HT1080 (cell line): ENCODE measurements around the gene ESPN. TPM values are rescaled to one million over a fixed set of nuclear protein-coding genes. Genes with fewer than 3 reads are reported as not detected.
"Not testable (repeated sequence)": the region's sequence is repeated elsewhere in the genome, so short reads cannot be mapped to it uniquely, and the experiment has no call there.

ENCODE experiments used
- DNase-seq: peaks from one replicate; pipeline ENCODE4 v3.0.0-alpha.2; 2015; ENCODE audit warnings: low read depth
- polyA plus RNA-seq, 2 experiments: library from polyadenylated mRNA; depleted of rRNA; stranded (reverse); fragments of >200 nt; gene quantifications; 2 replicates each; pipeline ENCODE4 v1.2.3, GENCODE V29; 2015
- total RNA-seq: library from RNA; depleted of rRNA; stranded (reverse); fragments of >200 nt; shearing (Covaris generic); gene quantifications from 2 replicates; pipeline ENCODE4 v1.2.3, GENCODE V29; 2014; rRNA removed

ESPN gene
- not detected in 2 replicates for total RNA-seq
- 0.51 and 0.60 TPM in 2 replicates for polyA plus RNA-seq (2015; cell fraction: cytosol; rRNA removed)
- 0.16 and 0.37 TPM in 2 replicates for polyA plus RNA-seq (2015; cell fraction: nucleus; rRNA removed)

DNA sequence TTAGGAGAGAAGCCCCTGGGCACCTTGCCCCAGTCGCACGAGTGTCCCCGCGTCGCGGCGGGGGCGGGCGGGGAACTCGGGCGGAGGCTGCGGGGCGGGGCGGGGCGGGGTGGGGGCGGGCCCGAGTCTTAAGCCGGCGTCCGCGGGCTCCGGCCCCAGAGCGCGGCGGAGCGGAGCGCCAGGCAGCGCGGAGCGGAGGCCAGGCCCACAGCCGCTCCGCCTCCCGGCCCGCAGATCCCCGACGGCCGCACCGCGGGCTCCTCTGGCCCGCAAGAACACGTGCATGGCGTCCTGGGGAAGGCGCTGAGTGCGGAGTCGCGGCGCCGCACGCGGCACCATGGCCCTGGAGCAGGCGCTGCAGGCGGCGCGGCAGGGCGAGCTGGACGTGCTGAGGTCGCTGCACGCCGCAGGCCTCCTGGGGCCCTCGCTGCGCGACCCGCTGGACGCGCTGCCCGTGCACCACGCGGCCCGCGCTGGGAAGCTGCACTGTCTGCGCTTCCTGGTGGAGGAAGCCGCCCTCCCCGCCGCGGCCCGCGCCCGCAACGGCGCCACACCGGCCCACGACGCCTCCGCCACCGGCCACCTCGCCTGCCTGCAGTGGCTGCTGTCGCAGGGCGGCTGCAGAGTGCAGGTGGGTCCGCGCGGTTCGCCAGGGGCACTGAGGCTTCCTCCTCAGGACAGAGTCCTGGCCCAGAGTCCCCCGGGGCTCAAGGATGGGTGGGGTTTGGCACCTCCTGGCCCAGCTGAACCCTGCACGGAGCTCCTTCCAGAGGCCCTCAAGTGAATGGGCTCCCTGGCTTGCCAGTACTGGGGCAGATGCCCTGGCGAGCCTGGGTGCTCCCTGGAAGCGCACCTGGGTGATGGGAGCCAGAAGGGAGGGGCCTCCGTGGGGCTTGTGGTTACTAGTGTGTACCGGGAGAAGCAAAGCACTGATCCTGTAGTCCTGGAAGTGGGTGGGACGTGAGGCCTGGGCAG, at the start of gene ESPN:
TSS of gene ESPN (plus strand) at position 158 of the 975 bp plus-strand sequence. CDS start at position 338, 180 bp downstream.
- DNase-seq: no peak

DNA sequence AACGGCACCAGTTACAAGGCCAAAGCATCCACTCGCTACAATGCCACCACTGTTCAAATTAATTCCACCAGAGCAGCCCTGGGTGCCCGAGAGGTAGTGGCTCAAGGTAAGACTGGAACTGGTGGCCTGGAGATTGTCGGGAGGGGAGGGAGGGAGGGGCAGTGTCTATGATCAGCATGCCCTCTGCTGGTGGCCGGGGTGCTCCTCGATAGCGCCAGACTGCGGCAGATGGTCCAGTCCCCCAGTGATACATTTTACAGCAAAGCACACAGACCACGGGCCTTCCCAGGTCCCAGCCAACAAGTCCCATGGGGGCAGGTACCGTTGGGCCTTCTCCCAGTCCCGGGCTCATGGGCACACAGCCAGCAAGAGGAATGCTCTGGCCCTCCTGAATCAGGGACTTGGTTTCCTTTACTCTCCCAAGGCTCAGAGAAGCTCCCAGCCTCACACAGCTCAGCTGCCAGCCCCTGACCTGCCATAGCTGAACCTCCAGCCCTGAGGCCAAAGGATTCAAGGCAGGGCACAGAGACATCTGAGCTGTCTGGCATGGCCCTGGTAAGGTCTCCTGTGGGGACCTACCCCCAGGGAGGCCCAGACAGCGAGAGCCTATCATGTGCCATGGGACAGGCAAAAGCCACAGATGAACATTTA, 46.4 kb upstream of the ESPN start:
- DNase-seq: no peak

DNA sequence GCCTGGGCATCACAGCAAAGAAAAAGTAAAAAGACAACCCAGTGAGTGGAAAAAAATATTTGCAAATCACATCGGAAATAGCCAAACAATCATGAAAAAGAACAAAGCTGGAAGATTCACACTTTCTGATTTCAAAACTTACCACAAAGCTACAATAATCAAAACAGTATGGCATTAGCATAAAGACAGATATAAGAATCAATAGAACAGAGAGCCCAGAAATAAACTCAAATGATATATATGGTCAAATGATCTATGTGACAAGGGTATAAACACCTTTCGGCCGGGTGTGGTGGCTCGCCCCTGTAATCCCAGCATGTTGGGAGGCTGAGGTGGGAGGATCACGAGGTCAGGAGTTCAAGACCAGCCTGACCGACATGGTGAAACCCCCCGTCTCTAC, 44.5 kb upstream of the ESPN start:
- no peak for DNase-seq

DNA sequence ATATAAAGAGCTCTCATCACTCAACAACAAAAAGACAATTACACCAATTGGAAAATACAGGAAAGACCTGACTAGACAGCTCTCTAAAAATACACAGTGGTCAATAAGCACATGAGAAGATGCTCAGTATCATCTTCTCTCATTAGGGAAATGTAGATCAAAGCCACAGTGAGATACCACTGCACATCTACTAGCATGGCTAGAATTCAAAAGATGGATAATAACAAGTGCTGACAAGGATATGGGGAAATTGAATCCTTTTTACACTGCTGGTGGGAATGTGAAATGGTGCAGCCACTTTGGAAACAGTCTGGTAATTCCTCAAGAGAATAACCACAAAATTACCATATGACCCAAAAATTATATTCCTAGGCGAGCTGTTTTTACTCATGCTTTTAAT, 40.4 kb upstream of the ESPN start:
- DNase-seq: no peak

- DNase-seq: no peak
Measured at GRCh38 chr1:6384962-6385361, 39.6 kb upstream of the ESPN start.

DNA sequence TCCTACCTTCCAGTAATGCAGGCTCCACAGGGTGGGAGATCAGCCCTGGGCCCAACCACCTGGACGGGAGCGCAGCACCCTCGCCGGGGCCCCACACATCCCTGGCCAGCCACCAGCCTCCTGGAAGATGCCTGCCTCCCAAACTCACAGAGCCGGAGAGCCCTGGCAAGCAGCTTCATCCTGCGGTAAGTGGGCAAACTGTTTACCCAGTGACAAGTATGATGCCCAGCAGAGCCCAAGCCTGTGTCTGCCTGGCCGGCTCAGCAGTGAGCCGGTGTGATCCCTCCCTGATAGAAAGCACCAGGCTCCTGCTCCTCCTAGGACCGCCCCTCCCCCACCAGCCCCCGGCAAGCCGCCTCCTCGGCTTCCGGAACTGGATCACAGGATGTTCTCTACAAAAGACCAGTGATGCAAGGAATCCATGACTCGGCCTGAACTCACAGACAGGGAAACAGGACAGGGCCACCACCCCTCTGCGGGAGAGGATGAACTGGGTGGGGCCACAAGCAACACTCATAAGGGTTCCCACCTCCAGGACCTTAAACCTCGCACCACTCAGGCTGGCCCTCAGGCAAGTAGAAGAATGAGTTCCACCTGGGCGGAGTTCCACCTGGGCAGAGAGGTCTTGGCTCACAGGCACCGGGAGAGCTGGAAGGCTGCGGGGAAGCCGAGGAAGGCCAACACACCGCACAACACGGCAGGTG, 38.9 kb upstream of the ESPN start:
- peak; percentile 94 for DNase-seq

DNA sequence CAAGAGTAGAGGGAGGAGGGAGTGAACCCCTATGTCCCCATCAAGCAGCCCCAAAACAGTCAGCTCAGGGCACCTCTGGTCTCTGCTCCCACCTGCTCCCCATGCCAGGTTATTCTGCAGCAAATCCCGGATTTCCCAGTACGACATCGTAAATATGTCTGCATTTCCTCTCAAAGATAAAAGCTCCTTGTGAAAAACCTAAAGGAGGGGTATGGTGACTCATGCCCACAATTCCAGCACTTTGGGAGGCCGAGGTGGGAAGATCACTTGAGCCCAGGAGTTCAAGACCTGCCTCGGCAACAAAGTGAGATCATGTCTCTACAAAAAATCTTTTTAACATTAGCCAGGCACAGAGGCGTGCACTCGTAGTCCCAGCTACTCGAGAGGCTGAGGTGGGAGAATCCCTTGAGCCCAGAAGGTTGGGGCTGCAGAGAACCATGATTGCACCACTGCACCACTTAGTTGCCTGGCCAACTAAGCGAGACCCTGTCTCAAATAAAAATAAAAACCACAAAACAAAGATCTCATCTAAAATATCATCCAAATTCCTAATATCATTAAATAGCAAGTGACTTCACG, 38.1 kb upstream of the ESPN start:
- peak; percentile 86 for DNase-seq

DNA sequence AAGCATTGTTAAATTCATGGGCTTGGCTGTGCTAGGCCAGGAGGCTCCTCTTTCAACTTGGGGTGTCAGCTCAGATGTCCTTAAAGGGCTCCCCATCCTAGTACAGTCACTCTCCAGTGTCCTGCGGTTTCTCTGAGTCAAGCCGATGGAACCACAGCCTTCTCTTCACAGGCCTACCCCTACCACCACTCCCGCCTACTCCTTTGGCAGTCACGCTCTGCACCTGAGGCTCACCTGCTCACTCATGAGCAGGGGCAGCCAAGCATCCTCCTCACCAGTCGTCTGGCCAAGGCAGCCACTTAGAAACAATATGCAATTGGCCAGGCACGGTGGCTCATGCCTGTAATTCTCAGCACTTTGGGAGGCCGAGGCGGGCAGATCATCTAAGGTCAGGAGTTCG, 34.6 kb upstream of the ESPN start:
- DNase-seq: no peak

DNA sequence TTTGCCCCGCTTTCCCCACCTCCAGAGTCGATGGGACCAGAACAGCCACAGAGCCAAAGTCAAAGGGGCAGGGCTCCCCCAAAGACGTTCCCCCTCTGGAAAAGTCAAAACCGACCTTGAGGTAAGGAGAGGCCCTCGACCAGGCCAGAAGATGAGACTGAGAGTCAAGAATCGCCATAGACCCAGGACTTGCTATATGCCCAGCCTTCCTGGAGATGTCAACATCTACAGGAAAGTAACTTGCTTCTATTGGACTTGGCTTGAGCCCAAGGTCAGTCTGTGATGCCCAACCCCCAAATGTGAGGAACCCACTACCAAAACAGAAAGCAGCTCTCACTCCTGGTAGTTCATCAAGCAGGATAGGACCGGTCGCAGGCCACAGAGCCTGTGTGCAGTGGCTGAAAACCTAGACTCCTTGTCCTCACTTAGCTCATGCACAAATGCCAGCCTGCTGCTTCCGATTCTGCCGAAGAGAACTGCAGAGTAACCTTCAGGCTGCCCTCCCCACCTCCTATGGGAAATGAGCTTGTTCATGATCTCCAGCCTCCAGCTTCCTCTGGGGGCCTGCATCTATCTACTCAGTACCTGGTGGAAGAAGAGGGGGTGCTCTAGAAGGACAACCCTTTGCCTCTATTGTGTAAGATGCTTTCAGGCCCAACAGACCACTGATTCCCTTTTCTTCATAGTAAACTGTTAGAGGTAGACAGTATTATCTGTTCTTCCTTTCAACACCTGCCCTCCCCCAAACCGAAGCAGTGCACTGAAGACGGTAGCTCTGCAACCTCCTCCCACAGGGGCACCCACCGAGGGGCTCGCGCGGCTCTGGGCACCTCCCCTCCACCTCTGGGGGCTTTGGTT, 32.4 kb upstream of the ESPN start:
- no peak for DNase-seq

GRCh38 chr1:6392809-6393399, 31.7 kb upstream of the ESPN start:
- DNase-seq: no peak

DNA sequence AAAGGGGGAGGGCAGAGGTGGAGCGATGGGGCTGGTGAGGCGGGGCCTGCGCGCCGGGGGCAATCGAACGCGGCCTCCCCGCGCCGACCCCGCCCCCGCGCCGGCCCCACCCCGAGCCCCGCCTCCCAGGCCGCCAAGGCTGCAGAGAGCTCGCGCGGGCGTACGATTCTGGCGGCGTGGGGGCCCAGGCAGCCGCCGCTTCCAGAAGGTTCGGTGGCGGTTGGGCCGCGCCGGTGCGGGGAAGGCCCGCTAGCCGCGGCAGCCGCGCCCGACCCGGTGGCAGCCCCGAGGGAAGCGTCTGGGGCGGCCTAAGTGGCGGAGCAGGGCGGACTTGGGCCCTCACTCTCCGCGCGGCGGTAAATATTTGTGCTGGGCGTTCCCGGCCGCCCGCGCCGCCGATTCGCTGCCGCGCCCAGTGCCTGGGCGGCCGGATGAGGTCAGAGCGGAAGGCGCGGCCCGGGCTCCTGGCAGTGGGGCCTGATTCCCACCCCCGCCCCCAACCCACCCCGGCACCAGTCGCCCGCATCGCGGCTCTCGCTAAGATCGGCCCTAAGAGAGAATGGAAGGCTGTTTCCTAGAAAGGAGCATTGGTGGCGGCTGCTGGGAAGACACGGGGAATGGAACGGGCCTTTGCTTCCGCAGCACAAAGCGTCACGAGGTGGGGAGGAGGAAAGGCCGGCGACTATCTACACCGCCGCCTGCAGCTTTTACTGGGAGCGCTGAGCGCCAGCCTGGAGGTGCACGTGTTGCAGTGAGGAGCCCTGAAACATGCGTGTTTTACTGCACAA, 31.0 kb upstream of the ESPN start, which contains the start of gene ACOT7:
TSS of gene ACOT7 (minus strand) at position 368 of the 788 bp plus-strand sequence. CDS start 368 bp downstream, outside the sequence.
- DNase-seq: peak; percentile 89

DNA sequence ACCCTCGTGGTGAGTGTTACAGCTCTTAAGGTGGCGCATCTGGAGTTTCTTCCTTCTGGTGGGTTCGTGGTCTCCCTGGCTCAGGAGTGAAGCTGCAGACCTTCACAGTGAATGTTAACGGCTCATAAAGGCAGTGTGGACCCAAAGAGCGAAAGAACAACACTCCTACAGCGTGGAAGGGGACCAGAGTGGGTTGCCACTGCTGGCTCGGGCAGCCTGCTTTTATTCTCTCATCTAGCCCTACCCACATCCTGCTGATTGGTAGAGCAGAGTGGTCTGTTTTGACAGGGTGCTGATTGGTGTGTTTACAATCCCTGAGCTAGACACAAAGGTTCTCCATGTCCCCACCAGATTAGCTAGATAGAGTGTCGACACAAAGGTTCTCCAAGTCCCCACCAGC, 29.4 kb upstream of the ESPN start:
- DNase-seq: not testable (repeated sequence)

DNA sequence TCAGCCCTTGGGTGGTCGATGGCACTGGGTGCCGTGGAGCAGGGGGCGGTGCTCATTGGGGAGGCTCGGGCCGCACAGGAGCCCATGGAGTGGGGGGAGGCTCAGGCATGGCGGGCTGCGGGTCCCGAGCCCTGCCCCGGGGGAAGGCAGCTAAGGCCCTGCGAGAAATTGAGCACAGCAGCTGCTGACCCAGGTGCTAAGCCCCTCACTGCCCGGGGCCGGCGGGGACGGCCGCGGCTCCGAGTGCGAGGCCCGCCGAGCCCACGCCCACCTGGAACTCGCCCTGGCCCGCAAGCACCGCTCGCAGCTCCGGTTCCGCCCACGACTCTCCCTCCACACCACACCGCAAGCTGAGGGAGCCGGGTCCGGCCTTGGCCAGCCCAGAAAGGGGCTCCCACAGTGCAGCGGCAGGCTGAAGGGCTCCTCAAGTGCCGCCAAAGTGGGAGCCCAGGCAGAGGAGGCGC, 28.8 kb upstream of the ESPN start:
- not testable (repeated sequence) for DNase-seq

DNA sequence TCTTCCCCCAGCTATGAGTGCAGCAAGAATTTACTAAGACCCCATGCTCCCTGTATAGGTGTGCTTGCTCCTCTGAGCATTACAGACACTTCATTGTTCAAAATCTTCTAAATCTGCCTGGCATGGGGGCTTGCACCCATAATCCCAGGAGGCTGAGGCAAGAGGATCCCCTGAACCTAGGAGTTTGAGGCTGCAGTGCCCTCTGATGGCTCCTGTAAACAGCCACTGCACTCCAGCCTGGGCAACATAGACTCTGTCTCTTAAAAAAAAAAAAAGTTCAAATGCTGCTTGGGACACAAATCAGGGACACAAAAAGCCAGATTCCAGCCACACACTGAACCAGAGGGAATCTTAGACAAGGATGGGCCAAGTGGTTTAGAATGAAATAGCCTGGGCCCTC, 27.6 kb upstream of the ESPN start:
- DNase-seq: no peak

DNA sequence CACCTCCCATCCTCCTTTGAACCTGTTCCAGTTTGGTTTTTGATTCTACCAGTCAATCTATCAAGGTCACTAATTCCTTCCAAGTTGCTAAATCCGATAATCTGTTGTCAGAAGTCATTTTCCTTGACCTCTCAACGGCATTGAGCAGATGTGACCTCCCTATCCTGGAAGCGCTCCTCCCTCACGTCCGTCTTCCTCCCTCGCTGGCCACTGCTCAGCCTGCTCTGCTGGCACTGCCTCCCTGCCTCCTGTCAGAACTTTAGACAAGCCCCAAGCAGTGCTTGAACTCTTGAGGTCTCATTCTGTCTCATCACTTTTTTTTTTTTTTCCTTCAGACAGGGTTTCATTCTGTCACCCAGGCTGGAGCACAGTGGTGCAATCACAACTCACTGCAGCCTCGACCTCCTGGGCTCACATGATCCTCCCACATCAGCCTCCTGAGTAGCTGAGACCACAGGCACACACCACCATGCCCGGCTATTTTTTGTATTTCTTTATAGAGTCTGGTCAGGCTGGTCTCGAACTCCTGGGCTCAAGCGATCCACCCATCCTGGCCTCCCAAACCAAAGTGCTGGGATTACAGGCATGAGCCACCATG, 26.6 kb upstream of the ESPN start:
- DNase-seq: no peak

DNA sequence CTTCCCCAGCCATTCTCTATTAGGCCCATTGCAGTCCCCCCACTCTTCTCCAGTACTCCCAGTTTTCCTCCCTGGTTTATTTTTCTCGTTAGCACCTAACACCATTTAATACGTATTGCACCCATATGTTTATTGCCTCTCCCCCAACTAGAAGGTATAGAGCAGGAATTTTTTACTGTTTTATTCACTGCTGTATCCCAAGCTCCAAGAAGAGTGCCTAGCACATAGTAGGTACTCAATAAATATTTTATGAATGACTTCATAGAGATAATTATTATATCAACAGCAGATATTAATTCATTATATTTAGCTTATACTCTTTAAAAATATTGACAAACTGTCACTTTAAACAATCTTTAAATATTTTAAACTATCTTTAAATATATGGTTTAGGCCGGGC, 25.3 kb upstream of the ESPN start:
- no peak for DNase-seq

DNA sequence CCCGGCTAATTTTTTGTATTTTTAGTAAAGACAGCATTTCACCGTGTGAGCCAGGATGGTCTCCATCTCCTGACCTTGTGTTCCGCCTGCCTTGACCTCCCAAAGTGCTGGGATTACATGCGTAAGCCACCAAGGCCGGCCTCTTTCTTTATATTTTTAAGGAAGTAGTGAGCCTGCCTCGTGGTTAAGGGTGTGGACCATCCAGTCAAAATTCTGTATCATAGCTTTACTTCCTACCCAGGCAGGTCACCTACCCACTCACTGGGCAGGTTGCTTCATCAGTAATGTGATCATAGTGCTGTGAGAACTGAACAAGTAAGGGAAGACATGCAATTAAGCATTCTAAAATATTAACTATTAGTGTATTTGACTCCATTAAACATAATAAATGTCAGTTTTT, 22.9 kb upstream of the ESPN start:
- DNase-seq: no peak

- DNase-seq: no peak
Measured at GRCh38 chr1:6408023-6408422, 16.6 kb upstream of the ESPN start.
